ENCODE measurements around the gene HDDC2. TPM values are rescaled to one million over a fixed set of nuclear protein-coding genes. Genes with fewer than 3 reads are reported as not detected.

Gene HDDC2
- polyA plus RNA-seq, 1 donor from 2014 or later: 75.2 TPM

GRCh38 chr6:125251516-125252220 lies 50.1 kb downstream of the HDDC2 start:
- no peak overlapping the region for H3K4me2 ChIP-seq (ENCODE audit: low read length)
- H3K27ac ChIP-seq (ENCODE audit: low read length): no peak overlapping the region

DNA sequence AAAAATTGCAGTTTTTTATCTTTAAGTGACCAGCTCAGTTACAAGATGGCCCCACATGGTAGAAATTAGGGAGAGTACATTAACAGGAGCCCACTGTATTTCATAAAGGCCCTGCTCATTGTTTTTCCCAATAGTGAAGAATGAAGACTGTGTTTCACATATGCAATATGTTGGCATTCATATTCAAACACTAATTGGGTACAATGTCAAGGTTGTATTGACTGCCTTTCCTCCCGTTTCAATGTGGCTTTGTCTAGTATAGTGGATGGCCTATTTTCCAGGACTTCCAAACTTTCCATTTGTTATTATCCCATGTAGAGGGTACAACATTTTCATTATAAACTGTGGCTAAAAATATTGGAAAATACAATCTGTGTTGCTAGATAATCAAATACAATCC lies 51.3 kb downstream of the HDDC2 start:
- H4K20me1 ChIP-seq (ENCODE audit: insufficient read depth): no peaks in the 10 kb centered on the region
- no peaks in the 10 kb centered on the region for H3F3A ChIP-seq (ENCODE audit: insufficient read depth, low read length, poor library complexity, severe bottlenecking)
- H3K36me3 ChIP-seq (ENCODE audit: insufficient read depth, low read length): no peaks in the 10 kb centered on the region
- H3K9me2 ChIP-seq (ENCODE audit: insufficient read depth, low read length): no peaks in the 10 kb centered on the region
- no peak overlapping the region for H2AFZ ChIP-seq (ENCODE audit: low read depth, low read length)
- H3K4me2 ChIP-seq (ENCODE audit: low read length): no peak overlapping the region
- H3K9ac ChIP-seq (ENCODE audit: low read length): no peak overlapping the region
- no peaks in the 10 kb centered on the region for H3K9me3 ChIP-seq (ENCODE audit: low read length)
- no peak overlapping the region for H3K27ac ChIP-seq (ENCODE audit: low read length)
- H3K4me3 ChIP-seq (ENCODE audit: low read length): no peak overlapping the region
- H3K79me2 ChIP-seq (replicated peaks; ENCODE audit: insufficient read depth, low read length): no peaks in the 10 kb centered on the region
- TF ChIP-seq EZH2 (IDR thresholded peaks at IDR 0.05; ENCODE audit: borderline replicate concordance, insufficient read depth, low read length, poor library complexity, severe bottlenecking): no peak
- TF ChIP-seq EP300 (conservative IDR thresholded peaks at IDR 0.05; ENCODE audit: poor library complexity, severe bottlenecking): no peak
- TF ChIP-seq TAF1 (IDR thresholded peaks at IDR 0.05; ENCODE audit: low read depth): no peak
- TF ChIP-seq SMC3 (conservative IDR thresholded peaks at IDR 0.05; ENCODE audit: poor library complexity): no peak
- H3K27me3 ChIP-seq (ENCODE audit: insufficient read depth, low read depth, low read length): no peaks in the 10 kb centered on the region

More at GRCh38 chr6:125251516-125252220, 50.1 kb downstream of the HDDC2 start:
- no peak for TF ChIP-seq RAD21 (conservative IDR thresholded peaks at IDR 0.05)
- TF ChIP-seq MXI1 (conservative IDR thresholded peaks at IDR 0.05; ENCODE audit: poor library complexity, severe bottlenecking): no peak
- TF ChIP-seq EZH2 (IDR thresholded peaks at IDR 0.05; ENCODE audit: borderline replicate concordance, insufficient read depth, low read length, poor library complexity, severe bottlenecking): no peak
- TF ChIP-seq TAF1 (IDR thresholded peaks at IDR 0.05; ENCODE audit: low read depth): no peak
- no peak for TF ChIP-seq REST (IDR thresholded peaks at IDR 0.05; ENCODE audit: borderline replicate concordance)
- TF ChIP-seq POLR2AphosphoS5 (IDR thresholded peaks at IDR 0.05): no peak
- TF ChIP-seq SMC3 (conservative IDR thresholded peaks at IDR 0.05; ENCODE audit: poor library complexity): no peak
- TF ChIP-seq EP300 (conservative IDR thresholded peaks at IDR 0.05; ENCODE audit: poor library complexity, severe bottlenecking): no peak
- no peak for TF ChIP-seq CTCF (IDR thresholded peaks at IDR 0.05; ENCODE audit: poor library complexity, severe bottlenecking)
- no peaks in the 10 kb centered on the region for H3K9me2 ChIP-seq (ENCODE audit: insufficient read depth, low read length)
- no peak overlapping the region for H3K4me3 ChIP-seq (ENCODE audit: low read length)
- no peaks in the 10 kb centered on the region for H3K36me3 ChIP-seq (ENCODE audit: insufficient read depth, low read length)
- no peak overlapping the region for H3K9ac ChIP-seq (ENCODE audit: low read length)
- no peak overlapping the region for H2AFZ ChIP-seq (ENCODE audit: low read depth, low read length)
- no peaks in the 10 kb centered on the region for H3K79me2 ChIP-seq (replicated peaks; ENCODE audit: insufficient read depth, low read length)
- no peaks in the 10 kb centered on the region for H3K27me3 ChIP-seq (ENCODE audit: insufficient read depth, low read depth, low read length)
- H3K9me3 ChIP-seq (ENCODE audit: low read length): no peaks in the 10 kb centered on the region
- no peaks in the 10 kb centered on the region for H3F3A ChIP-seq (ENCODE audit: insufficient read depth, low read length, poor library complexity, severe bottlenecking)
- no peaks in the 10 kb centered on the region for H4K20me1 ChIP-seq (ENCODE audit: insufficient read depth)
